Measurements from ENCODE around the gene MVP. TPM values are rescaled to one million over a fixed set of nuclear protein-coding genes. Genes with fewer than 3 reads are reported as not detected.

Gene MVP
- total and polyA plus RNA-seq, 7 donors: 17.6 to 75.9 (median 34.3) TPM

DNA sequence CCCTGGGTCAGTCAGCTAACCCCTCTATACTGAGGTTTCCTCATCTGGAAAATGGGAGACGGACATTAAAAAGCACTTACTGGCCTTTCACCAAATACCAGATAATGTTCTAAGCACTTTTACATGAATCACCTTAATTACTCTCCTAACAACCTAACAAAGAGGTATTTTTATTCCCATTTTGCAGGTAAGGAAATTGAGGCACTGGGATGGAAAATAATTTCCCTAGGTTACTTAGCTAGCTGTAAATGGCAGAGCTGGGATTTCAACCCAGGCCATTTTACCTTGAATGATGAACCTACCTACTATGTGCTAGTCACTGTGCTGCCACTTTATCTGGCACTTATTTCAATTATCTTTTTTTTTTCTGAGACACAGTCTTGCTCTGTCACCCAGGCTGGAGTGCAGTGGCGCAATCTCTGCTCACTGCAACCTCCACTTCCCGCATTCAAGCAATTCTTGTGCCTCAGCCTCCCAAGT lies 26.0 kb upstream of the MVP start:
- no peak overlapping the region for H3K4me3 ChIP-seq
- no peaks in the 10 kb centered on the region for H3K9me3 ChIP-seq
- H3K27ac ChIP-seq: no peak overlapping the region
- ATAC-seq (no peak), DNase-seq (no peak)
- 97 to 99% (median 98%) methylated on average over 3 of the region's 3 CpGs for WGBS, 3 donors
- H3K27me3 ChIP-seq (ENCODE audit: insufficient read depth in 3 of 3, low read length in 2 of 3): no peaks in the 10 kb centered on the region
- intact Hi-C loops (cut with DNase I): loop anchor here in 1 of 2 donors (5.0 kb wide), 1 partner anchor 208 kb away; no protein-coding TSS in a partner anchor
- no peak for TF ChIP-seq CTCF (IDR thresholded peaks at IDR 0.05)
- peaks cover 17% of the 10 kb centered on the region for H3K4me1 ChIP-seq
- peaks cover 0 to 22% of the 10 kb centered on the region in 2 donors for H3K36me3 ChIP-seq (ENCODE audit: insufficient read depth in 1 of 2, low read depth in 1 of 2)

GRCh38 chr16:29802416-29802935 lies 17.8 kb upstream of the MVP start:
- ATAC-seq (no peak), DNase-seq (no peak)
- intact Hi-C loops (cut with DNase I): no loop called here
- peaks cover 15% of the 10 kb centered on the region for H3K4me1 ChIP-seq
- TF ChIP-seq CTCF (IDR thresholded peaks at IDR 0.05): no peak
- H3K36me3 ChIP-seq (ENCODE audit: insufficient read depth in 1 of 2, low read depth in 1 of 2): peaks cover 0 to 25% of the 10 kb centered on the region in 2 donors
- no peaks in the 10 kb centered on the region for H3K9me3 ChIP-seq
- no peaks in the 10 kb centered on the region for H3K27me3 ChIP-seq (ENCODE audit: insufficient read depth in 3 of 3, low read length in 2 of 3)
- H3K4me3 ChIP-seq: no peak overlapping the region
- WGBS, 3 donors: 93 to 95% (median 94%) methylated on average over 8 of the region's 8 CpGs
- peak overlapping the region; percentile 16 for H3K27ac ChIP-seq

DNA sequence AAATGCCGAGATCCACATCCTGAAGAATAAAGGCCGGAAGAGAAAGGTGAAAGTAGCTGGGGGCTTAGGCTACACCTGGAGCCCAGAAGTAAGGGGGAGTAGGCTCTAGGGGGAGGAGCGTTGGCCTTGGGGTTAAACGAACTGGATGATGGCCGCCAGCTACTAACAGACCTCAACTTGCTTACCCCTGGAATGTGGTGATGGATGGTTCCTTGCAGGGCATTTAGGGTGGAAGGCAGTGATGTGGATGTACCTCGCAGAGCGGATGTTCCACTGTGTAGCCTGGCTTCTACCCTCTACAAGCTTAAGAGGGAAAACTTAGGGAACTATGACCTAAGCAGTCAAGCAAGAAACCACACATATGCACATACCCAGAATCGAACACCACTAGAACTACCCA lies 16.2 kb upstream of the MVP start:
- Histone ChIP-seq H3K27ac (peak overlapping the region; percentile 97), H3K4me1 (peaks cover 31% of the 10 kb centered on the region), H3K4me3 (peak overlapping the region; percentile 80), H3K36me3 (ENCODE audit: insufficient read depth in 1 of 2, low read depth in 1 of 2) (peaks cover 0 to 19% of the 10 kb centered on the region in 2 donors), H3K27me3 (ENCODE audit: insufficient read depth in 3 of 3, low read length in 2 of 3) (no peaks in the 10 kb centered on the region), H3K9me3 (no peaks in the 10 kb centered on the region)
- no peak for TF ChIP-seq CTCF (IDR thresholded peaks at IDR 0.05)
- 66 to 74% (median 70%) methylated on average over 8 of the region's 8 CpGs for WGBS, 3 donors
- intact Hi-C loops (cut with DNase I): no loop called here
- DNase-seq (no peak), ATAC-seq (no peak)

- 1 to 3% (median 2%) methylated on average over 18 to 26 of the region's 26 CpGs for WGBS, 3 donors
- Histone ChIP-seq H3K36me3 (ENCODE audit: insufficient read depth in 1 of 2, low read depth in 1 of 2) (peaks cover 0 to 19% of the 10 kb centered on the region in 2 donors), H3K27ac (peak overlapping the region; percentile 97), H3K9me3 (no peaks in the 10 kb centered on the region), H3K27me3 (ENCODE audit: insufficient read depth in 3 of 3, low read length in 2 of 3) (no peaks in the 10 kb centered on the region), H3K4me3 (peak overlapping the region; percentile 80), H3K4me1 (peaks cover 37% of the 10 kb centered on the region)
- DNase-seq (peak; percentile 35 to 80), ATAC-seq (peak; percentile 6 to 61 (median 44))
- intact Hi-C loops (cut with DNase I): loop anchor here in 1 of 2 donors (5.0 kb wide), 1 partner anchor 207 kb away; no protein-coding TSS in a partner anchor
- no peak for TF ChIP-seq CTCF (IDR thresholded peaks at IDR 0.05)
Observed at GRCh38 chr16:29804455-29805231, 15.6 kb upstream of the MVP start.
